OCI-LY1 (cell line): Measurements from ENCODE around the gene GIPR.

Source experiments
- EZH2 ChIP-seq: fragments of 200-600 bp; sonication (generic), shearing (Covaris generic); IDR thresholded peaks from 2 replicates; pipeline ENCODE4 v1.8.0; 2017; ENCODE audit warnings: borderline replicate concordance, mixed run types, mild to moderate bottlenecking, antibody characterized with exemption, low read length, moderate library complexity, mixed read lengths
- TF ChIP-seq, protein P1 (sequence below): fragments of 200-600 bp; sonication (generic), shearing (Covaris generic); IDR thresholded peaks from 2 replicates; pipeline ENCODE4 v1.5.1; 2017; ENCODE audit warnings: mild to moderate bottlenecking, antibody characterized with exemption, low read length, moderate library complexity, mixed read lengths

GRCh38 chr19:45670670-45671453, 2.8 kb downstream of the GIPR start:
- TF ChIP-seq, protein P1, sequence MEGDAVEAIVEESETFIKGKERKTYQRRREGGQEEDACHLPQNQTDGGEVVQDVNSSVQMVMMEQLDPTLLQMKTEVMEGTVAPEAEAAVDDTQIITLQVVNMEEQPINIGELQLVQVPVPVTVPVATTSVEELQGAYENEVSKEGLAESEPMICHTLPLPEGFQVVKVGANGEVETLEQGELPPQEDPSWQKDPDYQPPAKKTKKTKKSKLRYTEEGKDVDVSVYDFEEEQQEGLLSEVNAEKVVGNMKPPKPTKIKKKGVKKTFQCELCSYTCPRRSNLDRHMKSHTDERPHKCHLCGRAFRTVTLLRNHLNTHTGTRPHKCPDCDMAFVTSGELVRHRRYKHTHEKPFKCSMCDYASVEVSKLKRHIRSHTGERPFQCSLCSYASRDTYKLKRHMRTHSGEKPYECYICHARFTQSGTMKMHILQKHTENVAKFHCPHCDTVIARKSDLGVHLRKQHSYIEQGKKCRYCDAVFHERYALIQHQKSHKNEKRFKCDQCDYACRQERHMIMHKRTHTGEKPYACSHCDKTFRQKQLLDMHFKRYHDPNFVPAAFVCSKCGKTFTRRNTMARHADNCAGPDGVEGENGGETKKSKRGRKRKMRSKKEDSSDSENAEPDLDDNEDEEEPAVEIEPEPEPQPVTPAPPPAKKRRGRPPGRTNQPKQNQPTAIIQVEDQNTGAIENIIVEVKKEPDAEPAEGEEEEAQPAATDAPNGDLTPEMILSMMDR, result no peak
- no peak for TF ChIP-seq EZH2
